GM12891 (cell line): ENCODE data around the gene SRRM4.

Experiments used
- PAX5 ChIP-seq: IDR thresholded peaks from 2 replicates; pipeline ENCODE4 v1.6.1; 2011; ENCODE audit warnings: low read length, moderate library complexity, mild to moderate bottlenecking; ENCODE audit not compliant: insufficient read depth, severe bottlenecking
- POLR2A ChIP-seq: IDR thresholded peaks from 2 replicates; pipeline ENCODE4 v1.6.1; 2011; ENCODE audit warnings: low read depth, low read length, control low read depth
- POLR2AphosphoS5 ChIP-seq: IDR thresholded peaks from 2 replicates; pipeline ENCODE4 v1.6.1; 2011; ENCODE audit warnings: low read depth, low read length, control low read depth
- POU2F2 ChIP-seq: IDR thresholded peaks from 2 replicates; pipeline ENCODE4 v1.6.1; 2011; ENCODE audit warnings: low read depth, mild to moderate bottlenecking, control low read depth, low read length, moderate library complexity
- SPI1 ChIP-seq: IDR thresholded peaks from 2 replicates; pipeline ENCODE4 v1.6.1; 2011; ENCODE audit warnings: low read depth, low read length, control low read depth
- TAF1 ChIP-seq: IDR thresholded peaks from 2 replicates; pipeline ENCODE4 v1.6.1; 2011; ENCODE audit warnings: low read depth, low read length, control low read depth

- TF ChIP-seq POLR2A (no peak), POLR2AphosphoS5 (no peak), SPI1 (no peak), TAF1 (no peak), POU2F2 (no peak), PAX5 (no peak)
Observed at GRCh38 chr12:119071176-119071575, 89.8 kb downstream of the SRRM4 start.
